ENCODE results near the gene ZDHHC4.
"Not testable (repeated sequence)": the region's sequence is repeated elsewhere in the genome, so short reads cannot be mapped to it uniquely, and the experiment has no call there.

ZDHHC4 gene

DNA sequence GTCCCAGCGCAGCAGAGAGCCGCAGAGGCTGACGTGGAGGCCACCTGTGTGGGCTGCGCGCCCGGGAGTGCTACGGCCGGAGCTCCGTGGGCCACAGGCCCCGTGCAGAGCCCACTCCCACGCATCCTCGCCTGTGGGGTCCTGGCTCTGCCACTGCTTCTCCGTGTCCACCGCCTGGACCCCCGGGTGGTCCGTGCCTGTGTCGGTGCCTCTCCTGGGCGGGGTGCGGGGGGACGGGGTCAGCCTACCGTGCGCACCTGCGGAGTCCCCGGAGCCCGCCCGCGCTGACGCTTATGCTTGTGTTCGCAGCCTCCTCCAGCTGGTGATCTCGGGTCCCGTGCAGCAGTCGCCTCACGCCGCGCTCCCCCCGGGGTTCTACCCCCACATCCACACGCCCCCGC lies 30.4 kb downstream of the ZDHHC4 start:
- DNase-seq, result no peak

GRCh38 chr7:6608081-6608480 lies 30.8 kb downstream of the ZDHHC4 start:
- no peak for DNase-seq

- no peak for DNase-seq
Measured at GRCh38 chr7:6608794-6609193, 31.5 kb downstream of the ZDHHC4 start.

- DNase-seq, result no peak
Measured at GRCh38 chr7:6612819-6613218, 35.6 kb downstream of the ZDHHC4 start.

DNA sequence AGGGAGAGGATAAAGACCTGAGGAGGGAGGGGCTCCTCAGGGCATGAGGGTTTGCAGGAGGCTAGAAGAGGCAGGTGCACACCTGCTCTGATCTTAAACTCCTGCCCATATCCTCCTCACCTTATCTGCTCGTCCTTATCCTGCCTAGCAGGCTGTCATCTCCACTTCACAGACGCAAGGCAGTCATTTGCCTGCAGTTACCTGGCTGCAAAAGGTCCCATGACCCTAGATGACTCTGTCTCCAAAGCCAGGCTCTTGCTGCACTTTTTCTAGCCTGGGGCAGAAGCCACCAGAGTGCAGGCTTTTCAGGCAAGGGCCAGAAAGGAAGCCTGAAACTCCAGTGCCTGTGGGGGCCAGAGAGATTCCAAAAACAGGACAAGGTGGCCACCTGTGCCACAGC lies 36.5 kb downstream of the ZDHHC4 start:
- DNase-seq, result no peak

DNA sequence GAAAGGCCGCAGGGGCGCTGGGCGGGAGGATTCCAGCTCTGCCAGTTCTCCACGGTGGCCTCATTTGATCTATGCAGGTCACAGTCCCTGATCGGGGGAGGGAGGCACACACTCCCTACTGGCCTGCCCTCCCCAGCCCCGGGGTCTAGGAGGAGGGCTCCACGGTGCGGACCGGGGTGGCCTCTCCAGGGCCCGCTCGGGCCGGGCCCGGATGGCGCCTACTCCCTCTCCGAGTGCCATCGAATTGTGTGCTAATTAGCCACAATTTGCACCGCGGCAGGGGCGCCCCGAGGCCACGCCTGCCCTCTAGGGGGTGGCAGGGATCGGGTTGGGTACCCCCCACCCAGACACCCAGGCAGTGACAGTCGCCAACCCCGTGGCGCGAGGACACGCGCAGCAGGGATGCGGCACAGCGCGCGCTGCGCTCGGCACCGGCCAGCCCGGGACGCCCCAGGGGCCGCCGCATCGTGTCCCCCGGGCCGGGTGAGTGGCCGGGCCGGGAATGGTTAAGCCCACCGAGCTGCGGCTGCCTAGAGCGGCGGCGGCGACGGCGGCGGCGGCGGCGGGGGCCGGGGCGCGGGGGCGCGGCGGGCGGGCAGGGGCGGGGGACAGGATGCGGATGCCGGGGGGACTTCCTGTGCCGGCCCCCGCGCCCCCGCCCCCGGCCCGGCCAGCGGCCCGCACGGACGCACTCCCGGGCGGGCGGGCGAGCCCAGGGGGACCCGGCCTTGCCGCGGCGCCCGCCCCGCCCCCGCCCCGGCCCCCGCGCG lies 37.9 kb downstream of the ZDHHC4 start, which contains the start of gene ZNF853:
TSS of gene ZNF853 (plus strand) at position 658 of the 770 bp plus-strand sequence. CDS start 565 bp downstream, outside the sequence.
- DNase-seq, result peak in 5 of 14 donors; percentile 5 to 66 (median 19)

DNA sequence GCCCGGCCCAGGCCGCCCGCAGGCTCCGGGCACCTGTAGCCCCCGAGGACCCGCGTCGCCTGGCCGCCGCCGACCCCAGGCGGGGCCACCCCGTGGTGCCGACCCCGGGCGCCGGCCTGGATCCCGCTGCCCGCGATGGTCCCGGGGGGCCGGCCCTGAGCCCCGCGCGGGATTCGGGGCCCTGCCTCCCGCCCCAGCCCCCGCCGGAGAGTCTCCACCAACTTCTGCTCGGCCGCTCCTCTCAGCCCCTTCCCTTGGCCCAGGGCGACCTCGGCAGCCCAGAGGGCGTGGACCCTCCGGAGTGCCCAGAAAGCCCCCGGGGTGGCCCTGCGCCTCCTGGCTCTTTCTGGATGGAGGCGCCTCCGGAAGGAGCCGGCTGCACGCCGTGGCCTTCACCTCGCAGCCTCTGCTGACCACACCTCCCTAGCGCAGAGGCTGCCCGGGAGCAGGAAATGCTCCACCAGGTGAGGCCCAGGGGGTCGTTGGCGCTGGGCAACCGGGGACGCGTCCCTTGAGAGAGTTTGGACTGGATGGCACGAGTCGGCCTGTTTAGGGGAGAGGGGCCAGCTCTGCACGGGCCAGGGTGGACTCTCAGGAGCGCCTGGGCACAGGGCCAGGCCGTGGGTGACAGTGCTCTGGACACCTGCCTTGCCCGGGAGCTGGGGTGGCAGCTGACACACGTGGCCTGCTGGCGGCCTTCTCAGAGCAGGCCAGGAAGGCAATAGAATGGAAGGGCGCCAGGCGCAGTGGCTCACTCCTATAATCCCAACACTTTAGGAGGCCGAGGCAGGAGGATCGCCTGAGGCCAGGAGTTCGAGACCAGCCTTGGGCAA lies 38.7 kb downstream of the ZDHHC4 start:
- peak in 2 of 14 donors; percentile 8 to 18 for DNase-seq

- DNase-seq, result no peak
Measured at GRCh38 chr7:6616854-6617643, 39.8 kb downstream of the ZDHHC4 start.

DNA sequence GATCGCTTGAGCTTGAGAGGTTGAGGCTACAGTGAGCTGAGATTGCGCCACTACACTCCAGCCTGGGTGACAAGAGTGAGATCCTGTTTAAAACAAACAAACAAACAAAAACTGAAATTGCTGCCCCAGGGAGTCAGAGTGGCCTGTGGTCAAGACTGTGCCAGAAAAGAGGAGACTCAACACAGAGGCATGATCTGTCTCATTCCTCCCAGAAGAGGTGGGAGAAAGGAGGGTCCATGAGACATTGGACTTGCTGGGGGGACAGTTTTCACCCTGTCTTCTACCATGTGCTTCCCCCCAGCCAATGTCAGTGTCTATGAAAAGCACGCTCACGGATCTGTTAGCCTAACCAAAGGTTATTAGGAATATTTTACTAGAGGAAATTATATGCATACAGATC lies 41.4 kb downstream of the ZDHHC4 start:
- DNase-seq, result no peak

DNA sequence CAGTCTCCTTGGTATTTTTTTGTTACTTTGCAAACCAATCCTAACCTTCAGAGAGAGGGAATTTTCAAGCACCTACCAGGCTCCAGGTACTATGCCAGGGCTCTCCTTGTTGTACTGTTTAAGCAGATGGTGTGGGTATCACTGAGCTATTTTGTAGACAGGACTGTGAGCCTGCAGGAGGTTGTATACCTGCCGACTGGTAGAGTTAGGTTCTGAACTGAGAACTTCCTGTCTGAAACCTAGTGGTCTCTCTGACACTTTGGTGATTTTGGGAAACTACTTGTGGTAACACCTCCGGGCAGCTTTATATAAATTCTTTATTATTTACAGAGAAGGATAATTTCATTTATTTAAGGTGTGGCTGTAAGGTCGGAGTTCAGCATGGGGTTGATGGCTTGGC lies 42.7 kb downstream of the ZDHHC4 start:
- no peak for DNase-seq

- no peak for DNase-seq
Measured at GRCh38 chr7:6621195-6622133, 44.2 kb downstream of the ZDHHC4 start.

DNA sequence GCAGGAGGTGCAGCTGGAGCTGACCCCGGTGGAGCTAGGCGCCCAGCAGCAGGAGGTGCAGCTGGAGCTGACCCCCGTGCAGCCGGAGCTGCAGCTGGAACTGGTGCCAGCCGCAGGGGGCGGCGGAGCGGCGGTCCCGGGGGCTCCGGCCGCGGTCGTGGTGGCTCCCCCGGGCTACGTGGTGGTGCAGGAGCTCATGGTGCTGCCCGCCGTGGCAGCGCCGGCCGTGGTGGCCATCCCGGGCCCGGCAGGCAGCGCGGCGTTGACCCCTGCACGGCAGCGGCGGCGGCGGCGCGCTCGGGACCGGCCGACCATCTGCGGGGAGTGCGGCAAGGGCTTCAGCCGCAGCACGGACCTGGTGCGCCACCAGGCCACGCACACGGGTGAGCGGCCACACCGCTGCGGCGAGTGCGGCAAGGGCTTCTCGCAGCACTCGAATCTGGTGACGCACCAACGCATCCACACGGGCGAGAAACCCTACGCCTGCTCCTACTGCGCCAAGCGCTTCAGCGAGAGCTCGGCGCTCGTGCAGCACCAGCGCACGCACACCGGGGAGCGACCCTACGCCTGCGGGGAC lies 45.0 kb downstream of the ZDHHC4 start:
- no peak for DNase-seq

DNA sequence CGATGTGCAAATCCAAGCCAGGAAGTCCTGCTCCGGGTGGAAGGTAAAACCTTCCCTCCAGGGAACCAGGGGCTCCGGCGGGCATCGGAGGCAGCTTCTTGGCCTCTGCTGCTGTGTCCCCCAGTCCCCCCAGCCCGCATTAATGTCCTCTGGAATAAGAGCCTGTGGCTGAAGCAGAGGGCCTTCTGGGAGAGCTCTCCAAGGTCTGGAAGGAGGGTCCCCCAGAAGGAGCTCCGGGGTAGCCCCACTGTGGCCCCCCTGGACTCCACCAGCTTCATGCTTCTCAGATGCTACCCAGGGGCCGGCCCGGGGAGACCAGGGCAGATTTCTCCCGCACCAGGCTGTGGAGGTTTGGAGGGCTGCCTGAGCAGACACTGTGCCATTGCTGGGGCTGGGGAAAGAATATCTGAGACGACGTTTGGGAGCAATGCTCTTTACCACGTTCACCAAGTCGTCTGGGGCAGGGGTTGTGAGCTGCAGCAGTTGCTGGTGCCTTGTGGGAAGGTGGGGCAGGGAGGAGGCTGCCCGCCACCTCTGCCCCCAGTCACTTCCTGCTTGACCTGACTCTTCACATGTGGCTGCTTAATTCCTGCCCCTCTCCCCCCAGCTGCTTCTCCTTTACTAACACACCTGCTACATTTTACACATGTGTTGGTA lies 46.5 kb downstream of the ZDHHC4 start:
- no peak for DNase-seq

DNA sequence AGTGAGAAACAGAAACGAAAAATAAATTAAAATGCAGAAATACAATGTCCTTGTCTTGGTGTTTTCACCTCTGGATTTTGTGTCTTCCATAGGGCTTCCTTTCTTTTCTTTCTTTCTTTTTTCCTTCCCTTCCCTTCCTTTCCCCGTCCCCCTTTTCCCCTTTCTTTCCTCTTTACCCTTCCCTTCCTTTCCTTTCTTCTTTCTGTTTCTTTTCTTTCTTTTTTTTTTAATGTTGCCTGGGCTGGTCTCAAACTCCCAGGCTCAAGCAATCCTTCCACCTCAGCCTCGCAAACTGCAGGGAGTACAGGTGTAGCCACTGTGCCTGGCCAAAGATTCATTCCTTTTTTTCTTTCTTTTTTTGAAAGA lies 47.0 kb downstream of the ZDHHC4 start:
- no peak for DNase-seq

DNA sequence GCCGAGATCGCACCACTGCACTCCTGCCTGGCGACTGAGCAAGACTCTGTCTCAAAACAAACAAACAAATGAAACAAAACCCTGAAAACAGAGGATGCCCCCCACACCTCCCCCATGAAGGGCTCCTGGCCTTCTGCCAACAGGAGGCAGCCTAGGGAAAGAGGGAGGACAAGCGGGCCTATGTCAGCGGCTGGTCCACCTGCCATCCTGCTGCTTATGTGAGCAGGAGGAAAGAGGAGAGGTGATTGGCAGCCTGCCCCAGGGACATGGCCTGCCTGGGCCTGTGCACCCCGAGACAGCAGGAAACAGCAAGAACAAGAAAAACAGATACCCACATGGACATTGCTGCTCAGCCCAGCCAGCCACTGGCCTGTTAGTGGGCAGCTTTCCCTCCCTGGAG lies 50.8 kb downstream of the ZDHHC4 start:
- DNase-seq, result no peak

DNA sequence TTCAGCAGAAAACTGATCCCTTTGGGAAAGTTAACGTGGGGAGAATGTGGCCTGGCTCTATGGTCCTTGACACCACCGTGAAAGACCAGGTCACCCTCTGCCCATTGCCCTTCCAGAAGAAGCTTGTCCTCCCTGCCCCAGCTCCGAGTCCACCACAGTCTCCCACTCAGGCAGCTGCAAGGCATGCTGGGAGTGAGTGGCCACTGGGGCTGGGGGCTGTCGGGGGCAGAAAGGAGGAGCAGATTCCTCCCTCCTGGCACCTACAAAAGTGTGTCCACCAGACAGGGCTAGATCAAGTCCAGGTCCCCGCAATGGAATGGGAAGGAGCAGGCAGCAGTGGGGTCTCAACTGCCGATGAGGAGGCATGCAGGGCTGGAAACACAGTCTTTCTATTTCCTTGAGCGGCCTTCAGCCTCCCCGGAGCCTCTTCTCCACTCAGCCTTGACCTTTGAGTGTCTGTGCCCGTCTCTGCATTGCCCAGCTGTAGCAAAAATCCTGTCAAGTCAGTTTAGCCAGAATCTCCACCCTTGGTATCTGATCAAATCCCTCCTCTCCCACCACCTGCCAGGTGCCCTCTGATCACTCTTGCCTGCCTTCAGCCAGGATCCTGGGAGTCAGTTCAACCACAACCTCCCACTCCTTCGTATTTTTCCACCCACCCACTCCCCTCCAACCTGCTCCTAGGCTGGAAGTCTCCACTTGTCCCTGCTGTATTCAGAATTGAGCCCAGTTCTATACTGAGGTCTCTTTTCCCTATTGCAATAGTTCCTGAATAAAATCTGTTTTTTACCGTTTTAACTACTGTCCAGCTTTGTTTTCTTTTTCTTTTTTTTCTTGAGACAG lies 53.0 kb downstream of the ZDHHC4 start:
- DNase-seq, result no peak

DNA sequence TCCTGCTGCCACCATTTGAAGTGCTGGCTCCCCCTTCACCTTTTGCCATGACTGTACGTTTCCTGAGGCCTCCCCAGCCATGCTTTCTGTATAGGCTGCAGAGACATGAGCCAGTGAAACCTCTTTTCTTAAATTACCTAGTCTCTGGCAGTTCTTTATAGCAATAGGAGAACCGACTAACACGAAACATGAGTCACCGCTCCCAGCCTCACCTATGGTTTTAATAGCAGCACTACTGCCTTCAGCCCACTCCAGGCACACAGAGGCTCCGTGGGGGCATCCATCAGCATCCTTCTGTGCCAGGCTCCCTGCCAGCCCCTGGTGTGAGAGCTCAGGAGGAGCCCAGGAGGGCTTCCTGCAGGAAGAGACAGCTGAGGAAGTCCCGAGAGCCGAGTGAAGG lies 54.4 kb downstream of the ZDHHC4 start:
- DNase-seq, result no peak

GRCh38 chr7:6634021-6634420 lies 56.8 kb downstream of the ZDHHC4 start:
- no peak for DNase-seq

- DNase-seq, result not testable (repeated sequence)
Measured at GRCh38 chr7:6634971-6635370, 57.7 kb downstream of the ZDHHC4 start.

All from C1 segment of cervical spinal cord (tissue), 14 donors.